ENCODE data around the gene EOLA2. TPM values are rescaled to one million over a fixed set of nuclear protein-coding genes. Genes with fewer than 3 reads are reported as not detected.

EOLA2 gene
- total and polyA plus RNA-seq, 9 of the 15 experiments (the other 6 are each of a cell fraction or from before 2014, with no cell fraction given): 27.7 to 61.5 (median 44.3) TPM

- no peak for TF ChIP-seq TSC22D4 (tag; IDR thresholded peaks at IDR 0.05)
- TF ChIP-seq ZNF512 (tag; IDR thresholded peaks at IDR 0.05): no peak
- TF ChIP-seq, protein P1, sequence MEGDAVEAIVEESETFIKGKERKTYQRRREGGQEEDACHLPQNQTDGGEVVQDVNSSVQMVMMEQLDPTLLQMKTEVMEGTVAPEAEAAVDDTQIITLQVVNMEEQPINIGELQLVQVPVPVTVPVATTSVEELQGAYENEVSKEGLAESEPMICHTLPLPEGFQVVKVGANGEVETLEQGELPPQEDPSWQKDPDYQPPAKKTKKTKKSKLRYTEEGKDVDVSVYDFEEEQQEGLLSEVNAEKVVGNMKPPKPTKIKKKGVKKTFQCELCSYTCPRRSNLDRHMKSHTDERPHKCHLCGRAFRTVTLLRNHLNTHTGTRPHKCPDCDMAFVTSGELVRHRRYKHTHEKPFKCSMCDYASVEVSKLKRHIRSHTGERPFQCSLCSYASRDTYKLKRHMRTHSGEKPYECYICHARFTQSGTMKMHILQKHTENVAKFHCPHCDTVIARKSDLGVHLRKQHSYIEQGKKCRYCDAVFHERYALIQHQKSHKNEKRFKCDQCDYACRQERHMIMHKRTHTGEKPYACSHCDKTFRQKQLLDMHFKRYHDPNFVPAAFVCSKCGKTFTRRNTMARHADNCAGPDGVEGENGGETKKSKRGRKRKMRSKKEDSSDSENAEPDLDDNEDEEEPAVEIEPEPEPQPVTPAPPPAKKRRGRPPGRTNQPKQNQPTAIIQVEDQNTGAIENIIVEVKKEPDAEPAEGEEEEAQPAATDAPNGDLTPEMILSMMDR (IDR thresholded peaks at IDR 0.05 in 2 of 3, conservative IDR thresholded peaks at IDR 0.05 in 1 of 3; ENCODE audit: insufficient read depth in 2 of 3, low read depth in 1 of 3, low read length in 3 of 3): peak; percentile 67 to 89 (median 85)
- TF ChIP-seq CREB1 (IDR thresholded peaks at IDR 0.05): peak; percentile 94
- peak; percentile 95 for TF ChIP-seq CREB1 (CRISPR knock-in tag; IDR thresholded peaks at IDR 0.05)
- TF ChIP-seq HDAC6 (IDR thresholded peaks at IDR 0.05; ENCODE audit: low read depth, low read length): no peak
- peak; percentile 80 for TF ChIP-seq GABPA (tag; conservative IDR thresholded peaks at IDR 0.05; ENCODE audit: low read depth)
- TF ChIP-seq SAFB2 (IDR thresholded peaks at IDR 0.05; ENCODE audit: borderline replicate concordance, low read depth, low read length, severe bottlenecking): no peak
- TF ChIP-seq, protein P2, sequence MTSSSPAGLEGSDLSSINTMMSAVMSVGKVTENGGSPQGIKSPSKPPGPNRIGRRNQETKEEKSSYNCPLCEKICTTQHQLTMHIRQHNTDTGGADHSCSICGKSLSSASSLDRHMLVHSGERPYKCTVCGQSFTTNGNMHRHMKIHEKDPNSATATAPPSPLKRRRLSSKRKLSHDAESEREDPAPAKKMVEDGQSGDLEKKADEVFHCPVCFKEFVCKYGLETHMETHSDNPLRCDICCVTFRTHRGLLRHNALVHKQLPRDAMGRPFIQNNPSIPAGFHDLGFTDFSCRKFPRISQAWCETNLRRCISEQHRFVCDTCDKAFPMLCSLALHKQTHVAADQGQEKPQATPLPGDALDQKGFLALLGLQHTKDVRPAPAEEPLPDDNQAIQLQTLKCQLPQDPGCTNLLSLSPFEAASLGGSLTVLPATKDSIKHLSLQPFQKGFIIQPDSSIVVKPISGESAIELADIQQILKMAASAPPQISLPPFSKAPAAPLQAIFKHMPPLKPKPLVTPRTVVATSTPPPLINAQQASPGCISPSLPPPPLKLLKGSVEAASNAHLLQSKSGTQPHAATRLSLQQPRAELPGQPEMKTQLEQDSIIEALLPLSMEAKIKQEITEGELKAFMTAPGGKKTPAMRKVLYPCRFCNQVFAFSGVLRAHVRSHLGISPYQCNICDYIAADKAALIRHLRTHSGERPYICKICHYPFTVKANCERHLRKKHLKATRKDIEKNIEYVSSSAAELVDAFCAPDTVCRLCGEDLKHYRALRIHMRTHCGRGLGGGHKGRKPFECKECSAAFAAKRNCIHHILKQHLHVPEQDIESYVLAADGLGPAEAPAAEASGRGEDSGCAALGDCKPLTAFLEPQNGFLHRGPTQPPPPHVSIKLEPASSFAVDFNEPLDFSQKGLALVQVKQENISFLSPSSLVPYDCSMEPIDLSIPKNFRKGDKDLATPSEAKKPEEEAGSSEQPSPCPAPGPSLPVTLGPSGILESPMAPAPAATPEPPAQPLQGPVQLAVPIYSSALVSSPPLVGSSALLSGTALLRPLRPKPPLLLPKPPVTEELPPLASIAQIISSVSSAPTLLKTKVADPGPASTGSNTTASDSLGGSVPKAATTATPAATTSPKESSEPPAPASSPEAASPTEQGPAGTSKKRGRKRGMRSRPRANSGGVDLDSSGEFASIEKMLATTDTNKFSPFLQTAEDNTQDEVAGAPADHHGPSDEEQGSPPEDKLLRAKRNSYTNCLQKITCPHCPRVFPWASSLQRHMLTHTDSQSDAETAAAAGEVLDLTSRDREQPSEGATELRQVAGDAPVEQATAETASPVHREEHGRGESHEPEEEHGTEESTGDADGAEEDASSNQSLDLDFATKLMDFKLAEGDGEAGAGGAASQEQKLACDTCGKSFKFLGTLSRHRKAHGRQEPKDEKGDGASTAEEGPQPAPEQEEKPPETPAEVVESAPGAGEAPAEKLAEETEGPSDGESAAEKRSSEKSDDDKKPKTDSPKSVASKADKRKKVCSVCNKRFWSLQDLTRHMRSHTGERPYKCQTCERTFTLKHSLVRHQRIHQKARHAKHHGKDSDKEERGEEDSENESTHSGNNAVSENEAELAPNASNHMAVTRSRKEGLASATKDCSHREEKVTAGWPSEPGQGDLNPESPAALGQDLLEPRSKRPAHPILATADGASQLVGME (CRISPR knock-in tag; IDR thresholded peaks at IDR 0.05): no peak
- TF ChIP-seq HCFC1 (IDR thresholded peaks at IDR 0.05; ENCODE audit: low read depth, low read length): peak; percentile 65
- no peak for TF ChIP-seq SREBF2 (CRISPR knock-in tag; IDR thresholded peaks at IDR 0.05)
- TF ChIP-seq ZNF785 (CRISPR knock-in tag; IDR thresholded peaks at IDR 0.05): no peak
- peak; percentile 74 for TF ChIP-seq JUN (IDR thresholded peaks at IDR 0.05; ENCODE audit: borderline replicate concordance, low read depth, low read length)
- no peak; the same call in 1 of the 2 replicates for TF ChIP-seq JUN (CRISPR knock-in tag; IDR thresholded peaks at IDR 0.05; ENCODE audit: borderline replicate concordance)
- peak; percentile 9; the same call in 1 of the 2 replicates for TF ChIP-seq NFIC (IDR thresholded peaks at IDR 0.05)
- TF ChIP-seq ZNF274 (IDR thresholded peaks at IDR 0.05; ENCODE audit: borderline replicate concordance, low read depth, low read length): no peak
- TF ChIP-seq SOX6 (IDR thresholded peaks at IDR 0.05): peak; percentile 30; the same call in 1 of the 2 replicates
- no peak for TF ChIP-seq CEBPG (CRISPR knock-in tag; IDR thresholded peaks at IDR 0.05)
- TF ChIP-seq CEBPG (tag; conservative IDR thresholded peaks at IDR 0.05 in 1 of 2, IDR thresholded peaks at IDR 0.05 in 1 of 2): no peak
- no peak for TF ChIP-seq KAT7 (CRISPR knock-in tag; IDR thresholded peaks at IDR 0.05; ENCODE audit: borderline replicate concordance)
- TF ChIP-seq COPS2 (conservative IDR thresholded peaks at IDR 0.05): no peak
Measured at GRCh38 chrX:149938427-149938880, at the start of gene EOLA2 (continued).

Measured in K562 (cell line).